Measurements from ENCODE around the gene TEC.

- TF ChIP-seq CTCF (conservative IDR thresholded peaks at IDR 0.05; ENCODE audit: low read length): no peak
- TF ChIP-seq EZH2phosphoT487 (IDR thresholded peaks at IDR 0.05; ENCODE audit: borderline replicate concordance, low read depth, low read length): no peak
Measured at GRCh38 chr4:48252313-48252712, 17.3 kb downstream of the TEC start.
